WTC11 (cell line): Measurements from ENCODE around the gene FGF1. TPM values are rescaled to one million over a fixed set of nuclear protein-coding genes. Genes with fewer than 3 reads are reported as not detected.

Source experiments
- ATAC-seq: fragments of 200-7000 bp; cut with Tn5 transposase; 2 replicates; pipeline ENCODE4 v1.10.0; 2021; ENCODE audit warnings: mild to moderate bottlenecking, moderate library complexity
- CTCF ChIA-PET: fragments of 300-600 bp; sonication (Branson Sonifier 250); formaldehyde crosslinking; loops from one replicate; lab custom pipeline; 2021; ENCODE audit warnings: antibody characterized with exemption; lab: Charles Lee
- POLR2A ChIA-PET: fragments of 350-600 bp; sonication (Branson Sonifier 250); formaldehyde crosslinking; loops from one replicate; lab custom pipeline; 2021; ENCODE audit warnings: antibody characterized with exemption; lab: Charles Lee
- DNase-seq: peaks from one replicate; pipeline ENCODE4 v3.0.0; 2021; ENCODE audit warnings: low spot score
- H3K27ac Mint-ChIP-seq: 2 replicates; pipeline ENCODE4 v1.8.0; 2021; ENCODE audit warnings: mixed read lengths
- H3K27me3 Mint-ChIP-seq: 2 replicates; pipeline ENCODE4 v1.8.0; 2021; ENCODE audit warnings: low read depth, mild to moderate bottlenecking, moderate library complexity, mixed read lengths
- H3K36me3 Mint-ChIP-seq: 2 replicates; pipeline ENCODE4 v1.8.0; 2021; ENCODE audit warnings: mixed read lengths
- H3K4me1 Mint-ChIP-seq: 2 replicates; pipeline ENCODE4 v1.8.0; 2022; ENCODE audit warnings: mixed read lengths
- H3K4me3 Mint-ChIP-seq: 2 replicates; pipeline ENCODE4 v1.8.0; 2021; ENCODE audit warnings: mild to moderate bottlenecking, moderate library complexity, mixed read lengths
- H3K9me3 Mint-ChIP-seq: 2 replicates; pipeline ENCODE4 v1.8.0; 2021; ENCODE audit warnings: mixed read lengths
- ATF6 ChIP-seq: sonication (generic); formaldehyde crosslinking; IDR thresholded peaks from 2 replicates; pipeline ENCODE4 v1.8.1; 2023; ENCODE audit warnings: mild to moderate bottlenecking, missing genetic modification reagents
- GABPB1 ChIP-seq: sonication (generic); formaldehyde crosslinking; IDR thresholded peaks from 2 replicates; pipeline ENCODE4 v1.8.1; 2023; ENCODE audit warnings: mild to moderate bottlenecking, missing genetic modification reagents
- NFE2L1 ChIP-seq: sonication (generic); formaldehyde crosslinking; IDR thresholded peaks from 2 replicates; pipeline ENCODE4 v1.8.1; 2023; ENCODE audit warnings: missing genetic modification reagents
- TEAD1 ChIP-seq: sonication (generic); formaldehyde crosslinking; IDR thresholded peaks from 2 replicates; pipeline ENCODE4 v1.8.0; 2022; ENCODE audit warnings: mild to moderate bottlenecking, missing genetic modification reagents
- TP53 ChIP-seq: sonication (generic); formaldehyde crosslinking; IDR thresholded peaks from 2 replicates; pipeline ENCODE4 v1.8.1; 2023; ENCODE audit warnings: mild to moderate bottlenecking, missing genetic modification reagents
- ZMAT4 ChIP-seq: fragments of 250-450 bp; sonication (Bioruptor Pico); IDR thresholded peaks from 2 replicates; pipeline ENCODE4 v1.9.0; 2021; ENCODE audit warnings: mild to moderate bottlenecking
- ZNF281 ChIP-seq: sonication (generic); formaldehyde crosslinking; IDR thresholded peaks from 2 replicates; pipeline ENCODE4 v1.8.0; 2023; ENCODE audit warnings: mild to moderate bottlenecking, missing genetic modification reagents
- total RNA-seq: library from RNA; stranded (reverse); gene quantifications from 3 replicates; pipeline ENCODE4 v1.2.3, GENCODE V29; 2021
- TF ChIP-seq, protein P1 (sequence below): sonication (generic); formaldehyde crosslinking; IDR thresholded peaks from 2 replicates; pipeline ENCODE4 v1.8.0; 2022; ENCODE audit warnings: missing genetic modification reagents
- TF ChIP-seq, protein P2 (sequence below): sonication (generic); formaldehyde crosslinking; IDR thresholded peaks from 2 replicates; pipeline ENCODE4 v1.8.0; 2023; ENCODE audit warnings: missing genetic modification reagents

Gene FGF1
- total RNA-seq, 1 experiment from 2014 or later = 0.55 TPM

DNA sequence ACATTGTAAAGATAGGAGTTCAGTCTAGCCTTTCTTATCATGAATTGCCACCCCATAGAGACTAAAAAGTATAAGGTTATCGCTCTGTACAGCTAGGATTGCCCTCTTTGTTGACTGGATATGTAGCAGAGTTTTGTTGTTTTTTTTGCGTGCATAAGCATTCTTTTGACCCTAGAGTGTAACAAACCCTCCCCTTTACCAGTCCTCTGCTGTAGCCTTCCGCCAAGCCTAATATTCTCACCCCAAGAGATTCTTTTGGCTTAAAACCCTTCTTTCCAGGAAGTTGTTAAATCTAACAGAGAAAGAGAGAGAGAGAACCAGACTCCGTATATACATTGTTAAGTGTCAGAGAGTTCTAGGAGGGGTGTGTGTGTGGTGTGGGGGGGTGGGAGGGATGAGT, 113.9 kb downstream of the FGF1 start (continued):
- TF ChIP-seq GABPB1 (CRISPR knock-in tag) (no peak), TEAD1 (CRISPR knock-in tag) (no peak)

GRCh38 chr5:142571371-142571770, 114.5 kb downstream of the FGF1 start:
- H3K9me3 Mint-ChIP-seq = no peaks in the 10 kb centered on the region
- peak; percentile 32; the same call in 1 of the 2 replicates for ATAC-seq
- POLR2A ChIA-PET = no interaction called here

More at GRCh38 chr5:142571371-142571770, 114.5 kb downstream of the FGF1 start:
- H3K4me3 Mint-ChIP-seq = no peak overlapping the region
- no peak for DNase-seq
- TF ChIP-seq, protein P1, sequence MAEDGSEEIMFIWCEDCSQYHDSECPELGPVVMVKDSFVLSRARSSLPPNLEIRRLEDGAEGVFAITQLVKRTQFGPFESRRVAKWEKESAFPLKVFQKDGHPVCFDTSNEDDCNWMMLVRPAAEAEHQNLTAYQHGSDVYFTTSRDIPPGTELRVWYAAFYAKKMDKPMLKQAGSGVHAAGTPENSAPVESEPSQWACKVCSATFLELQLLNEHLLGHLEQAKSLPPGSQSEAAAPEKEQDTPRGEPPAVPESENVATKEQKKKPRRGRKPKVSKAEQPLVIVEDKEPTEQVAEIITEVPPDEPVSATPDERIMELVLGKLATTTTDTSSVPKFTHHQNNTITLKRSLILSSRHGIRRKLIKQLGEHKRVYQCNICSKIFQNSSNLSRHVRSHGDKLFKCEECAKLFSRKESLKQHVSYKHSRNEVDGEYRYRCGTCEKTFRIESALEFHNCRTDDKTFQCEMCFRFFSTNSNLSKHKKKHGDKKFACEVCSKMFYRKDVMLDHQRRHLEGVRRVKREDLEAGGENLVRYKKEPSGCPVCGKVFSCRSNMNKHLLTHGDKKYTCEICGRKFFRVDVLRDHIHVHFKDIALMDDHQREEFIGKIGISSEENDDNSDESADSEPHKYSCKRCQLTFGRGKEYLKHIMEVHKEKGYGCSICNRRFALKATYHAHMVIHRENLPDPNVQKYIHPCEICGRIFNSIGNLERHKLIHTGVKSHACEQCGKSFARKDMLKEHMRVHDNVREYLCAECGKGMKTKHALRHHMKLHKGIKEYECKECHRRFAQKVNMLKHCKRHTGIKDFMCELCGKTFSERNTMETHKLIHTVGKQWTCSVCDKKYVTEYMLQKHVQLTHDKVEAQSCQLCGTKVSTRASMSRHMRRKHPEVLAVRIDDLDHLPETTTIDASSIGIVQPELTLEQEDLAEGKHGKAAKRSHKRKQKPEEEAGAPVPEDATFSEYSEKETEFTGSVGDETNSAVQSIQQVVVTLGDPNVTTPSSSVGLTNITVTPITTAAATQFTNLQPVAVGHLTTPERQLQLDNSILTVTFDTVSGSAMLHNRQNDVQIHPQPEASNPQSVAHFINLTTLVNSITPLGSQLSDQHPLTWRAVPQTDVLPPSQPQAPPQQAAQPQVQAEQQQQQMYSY (CRISPR knock-in tag) = no peak
- TF ChIP-seq, protein P2, sequence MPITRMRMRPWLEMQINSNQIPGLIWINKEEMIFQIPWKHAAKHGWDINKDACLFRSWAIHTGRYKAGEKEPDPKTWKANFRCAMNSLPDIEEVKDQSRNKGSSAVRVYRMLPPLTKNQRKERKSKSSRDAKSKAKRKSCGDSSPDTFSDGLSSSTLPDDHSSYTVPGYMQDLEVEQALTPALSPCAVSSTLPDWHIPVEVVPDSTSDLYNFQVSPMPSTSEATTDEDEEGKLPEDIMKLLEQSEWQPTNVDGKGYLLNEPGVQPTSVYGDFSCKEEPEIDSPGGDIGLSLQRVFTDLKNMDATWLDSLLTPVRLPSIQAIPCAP = no peak
- TF ChIP-seq ATF6 (no peak), TP53 (no peak), ZNF281 (CRISPR knock-in tag) (no peak), NFE2L1 (CRISPR knock-in tag) (no peak), ZMAT4 (CRISPR knock-in tag) (no peak)
- TF ChIP-seq, all 79 proteins: peak for 0
- H3K4me1 Mint-ChIP-seq = peaks cover 8% of the 10 kb centered on the region
- no peak overlapping the region for H3K27ac Mint-ChIP-seq
- CTCF ChIA-PET = interaction anchor here (1.0 kb wide), 1 partner anchor 16 kb away, joined by 3 read pairs; no protein-coding TSS in a partner anchor
- H3K36me3 Mint-ChIP-seq = no peaks in the 10 kb centered on the region
- H3K27me3 Mint-ChIP-seq = no peaks in the 10 kb centered on the region
